Kidney epithelial cell (primary cell): Measurements from ENCODE around the gene LMBR1. TPM values are rescaled to one million over a fixed set of nuclear protein-coding genes. Genes with fewer than 3 reads are reported as not detected.

Experiments used
- DNase-seq: peaks from one replicate; pipeline ENCODE4 v3.0.0-alpha.2; 2010; ENCODE audit warnings: low read depth
- H3K27me3 ChIP-seq: 2 replicates; pipeline ENCODE4 v1.6.0; 2011; ENCODE audit warnings: low read length; ENCODE audit not compliant: control insufficient read depth, insufficient read depth
- H3K36me3 ChIP-seq: 2 replicates; pipeline ENCODE4 v1.5.1; 2011; ENCODE audit warnings: low read length; ENCODE audit not compliant: control insufficient read depth, insufficient read depth
- H3K4me3 ChIP-seq: 2 replicates; pipeline ENCODE4 v1.5.1; 2011; ENCODE audit warnings: low read depth, mild to moderate bottlenecking, control low read depth, low read length
- CTCF ChIP-seq: IDR thresholded peaks from 2 replicates; pipeline ENCODE4 v1.5.1; 2011; ENCODE audit warnings: mild to moderate bottlenecking, moderate library complexity, low read length, control low read depth, inconsistent platforms; ENCODE audit not compliant: insufficient read depth, poor library complexity, severe bottlenecking
- total RNA-seq: library from RNA; depleted of rRNA; stranded (reverse); fragments of >200 nt; gene quantifications from 2 replicates; pipeline ENCODE4 v1.2.3, GENCODE V29; 2015

LMBR1 gene
- total RNA-seq, 1 donor from 2014 or later: 47.3 TPM

- no peak overlapping the region for H3K4me3 ChIP-seq
- no peak for DNase-seq
- H3K27me3 ChIP-seq: no peaks in the 10 kb centered on the region
- no peak for TF ChIP-seq CTCF
- no peaks in the 10 kb centered on the region for H3K36me3 ChIP-seq
Observed at GRCh38 chr7:156802214-156802613, 90.8 kb downstream of the LMBR1 start.

DNA sequence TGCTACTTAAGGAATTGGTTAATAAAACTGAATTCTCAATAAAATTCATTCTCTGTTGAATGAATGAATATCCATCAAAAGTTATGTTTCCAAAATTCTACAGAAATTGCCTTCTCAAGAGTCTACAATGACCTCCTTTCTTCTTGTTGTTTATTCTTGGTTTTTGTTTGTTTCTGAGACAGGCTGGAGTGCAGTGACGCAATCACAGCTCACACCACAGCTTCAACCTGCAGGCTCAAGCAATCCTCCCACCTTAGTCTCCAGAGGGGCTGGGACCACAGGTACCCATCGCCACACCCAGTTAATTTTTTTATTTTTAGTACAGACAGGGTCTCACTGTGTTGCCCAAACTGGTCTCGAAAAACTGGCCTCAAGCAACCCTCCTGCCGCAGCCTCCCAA is 97.6 kb downstream of the LMBR1 start:
- Histone ChIP-seq H3K36me3 (no peaks in the 10 kb centered on the region), H3K4me3 (no peak overlapping the region), H3K27me3 (no peaks in the 10 kb centered on the region)
- no peak for TF ChIP-seq CTCF
- DNase-seq: no peak

- Histone ChIP-seq H3K36me3 (no peaks in the 10 kb centered on the region), H3K4me3 (no peak overlapping the region), H3K27me3 (no peaks in the 10 kb centered on the region)
- no peak for TF ChIP-seq CTCF
- DNase-seq: no peak
Observed at GRCh38 chr7:156793334-156793733, 99.6 kb downstream of the LMBR1 start.

- Histone ChIP-seq H3K4me3 (no peak overlapping the region), H3K36me3 (no peaks in the 10 kb centered on the region), H3K27me3 (no peaks in the 10 kb centered on the region)
- no peak for TF ChIP-seq CTCF
- DNase-seq: no peak
Observed at GRCh38 chr7:156792611-156793010, 100.4 kb downstream of the LMBR1 start.

DNA sequence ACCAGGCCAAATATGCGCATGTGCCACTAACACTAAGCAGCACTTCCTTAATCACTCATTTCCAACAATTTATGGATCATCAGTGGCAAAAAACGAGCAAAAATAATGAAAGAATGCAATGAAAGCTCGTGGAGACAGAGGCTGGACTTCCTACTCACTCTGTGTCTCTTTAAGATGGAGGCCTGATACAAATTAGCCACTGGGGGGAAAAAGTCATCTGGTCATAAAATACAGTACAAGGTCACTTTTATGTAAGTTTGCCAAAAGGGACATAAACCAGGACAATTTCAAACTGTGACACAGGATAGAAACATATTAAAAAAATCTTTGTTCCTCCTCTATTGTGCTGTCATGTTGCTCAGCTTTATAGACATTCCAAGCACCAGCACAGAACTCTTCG is 101.7 kb downstream of the LMBR1 start:
- no peak for DNase-seq
- TF ChIP-seq CTCF: no peak
- no peak overlapping the region for H3K4me3 ChIP-seq
- no peaks in the 10 kb centered on the region for H3K36me3 ChIP-seq
- H3K27me3 ChIP-seq: no peaks in the 10 kb centered on the region

DNA sequence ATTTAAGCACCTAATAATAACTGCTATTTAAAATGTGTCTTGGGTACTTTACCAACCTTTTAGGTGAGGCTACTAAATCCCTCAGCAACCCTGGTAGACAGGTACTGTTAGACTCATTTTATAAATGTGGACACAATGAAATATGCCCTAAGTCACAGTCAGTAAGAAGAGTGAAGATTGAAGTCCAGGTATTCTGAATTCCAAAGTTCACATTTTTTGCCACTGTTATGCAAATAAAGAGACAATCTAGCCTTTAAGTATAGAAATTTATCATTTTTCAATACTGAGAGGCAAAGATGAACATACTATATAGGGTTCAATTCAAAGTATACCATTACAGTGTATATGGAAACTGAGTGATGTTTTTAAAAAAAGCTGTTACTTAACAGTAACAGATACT is 102.7 kb downstream of the LMBR1 start:
- no peak for DNase-seq
- TF ChIP-seq CTCF: no peak
- no peak overlapping the region for H3K4me3 ChIP-seq
- H3K36me3 ChIP-seq: no peaks in the 10 kb centered on the region
- no peaks in the 10 kb centered on the region for H3K27me3 ChIP-seq
